MM.1S (cell line): Measurements from ENCODE around the gene RNF26.

Experiments
- DNase-seq: peaks from one replicate; pipeline ENCODE4 v3.0.0-alpha.2; 2015
- H2AFZ ChIP-seq: fragments of 300-600 bp; sonication (generic); 2 replicates; pipeline ENCODE4 v1.6.0; 2016; ENCODE audit warnings: antibody characterized with exemption, low read length
- H3F3A ChIP-seq: fragments of 300-600 bp; sonication (generic); 2 replicates; pipeline ENCODE4 v1.6.1; 2016; ENCODE audit warnings: mild to moderate bottlenecking, antibody characterized with exemption, low read length, moderate library complexity, mixed read lengths; ENCODE audit not compliant: insufficient read depth
- H3K27ac ChIP-seq: fragments of 300-600 bp; sonication (generic); 2 replicates; pipeline ENCODE4 v1.5.1; 2016; ENCODE audit warnings: mild to moderate bottlenecking, low read length
- H3K27me3 ChIP-seq: fragments of 300-600 bp; sonication (generic); replicated peaks from 2 replicates; pipeline ENCODE4 v1.6.0; 2016; ENCODE audit warnings: low read length; ENCODE audit not compliant: insufficient read depth
- H3K36me3 ChIP-seq: fragments of 300-600 bp; sonication (generic); replicated peaks from 2 replicates; pipeline ENCODE4 v1.6.1; 2016; ENCODE audit warnings: mild to moderate bottlenecking, low read length, mixed read lengths; ENCODE audit not compliant: insufficient read depth
- H3K4me1 ChIP-seq: fragments of 300-600 bp; sonication (generic); 2 replicates; pipeline ENCODE4 v1.6.1; 2016; ENCODE audit warnings: low read length, mixed read lengths
- H3K4me2 ChIP-seq: fragments of 300-600 bp; sonication (generic); 2 replicates; pipeline ENCODE4 v1.6.0; 2016; ENCODE audit warnings: low read depth, low read length
- H3K4me3 ChIP-seq: fragments of 300-600 bp; sonication (generic); 2 replicates; pipeline ENCODE4 v1.5.1; 2016; ENCODE audit warnings: low read length, mixed read lengths
- H3K79me2 ChIP-seq: fragments of 300-600 bp; sonication (generic); 2 replicates; pipeline ENCODE4 v1.6.1; 2016; ENCODE audit warnings: mixed run types, low read length, mixed read lengths
- H3K9ac ChIP-seq: fragments of 300-600 bp; sonication (generic); 2 replicates; pipeline ENCODE4 v1.6.1; 2016; ENCODE audit warnings: low read length, mixed read lengths
- H3K9me2 ChIP-seq: fragments of 300-600 bp; sonication (generic); replicated peaks from 2 replicates; pipeline ENCODE4 v1.6.1; 2016; ENCODE audit warnings: mild to moderate bottlenecking, low read length, mixed read lengths; ENCODE audit not compliant: insufficient read depth
- H3K9me3 ChIP-seq: fragments of 300-600 bp; sonication (generic); replicated peaks from 2 replicates; pipeline ENCODE4 v1.6.1; 2016; ENCODE audit warnings: mild to moderate bottlenecking, low read length, mixed read lengths; ENCODE audit not compliant: insufficient read depth
- H4K20me1 ChIP-seq: fragments of 300-600 bp; sonication (generic); 2 replicates; pipeline ENCODE4 v1.6.1; 2016; ENCODE audit warnings: mild to moderate bottlenecking, low read length, moderate library complexity, mixed read lengths; ENCODE audit not compliant: insufficient read depth
- CTCF ChIP-seq: fragments of 300-600 bp; sonication (generic); IDR thresholded peaks from 2 replicates; pipeline ENCODE4 v1.5.1; 2016; ENCODE audit warnings: antibody characterized with exemption, low read length, mixed read lengths
- EZH2 ChIP-seq: fragments of 300-600 bp; sonication (generic); optimal IDR thresholded peaks from 2 replicates; pipeline ENCODE3; 2017; ENCODE audit warnings: low read depth, mild to moderate bottlenecking, antibody characterized with exemption, low read length, mixed read lengths
- EZH2phosphoT487 ChIP-seq: fragments of 300-600 bp; sonication (generic); IDR thresholded peaks from 2 replicates; pipeline ENCODE4 v1.6.1; 2018; ENCODE audit warnings: antibody characterized with exemption, low read length

RNF26 gene

GRCh38 chr11:119309411-119309810 lies 24.9 kb upstream of the RNF26 start:
- no peaks in the 10 kb centered on the region for H3K9me2 ChIP-seq
- no peaks in the 10 kb centered on the region for H3K36me3 ChIP-seq
- H3F3A ChIP-seq = no peaks in the 10 kb centered on the region; the same call in 1 of the 2 replicates
- H3K4me1 ChIP-seq = no peaks in the 10 kb centered on the region
- H3K4me3 ChIP-seq = no peak overlapping the region
- no peak for TF ChIP-seq EZH2phosphoT487
- no peak for TF ChIP-seq CTCF
- no peak for TF ChIP-seq EZH2
- no peaks in the 10 kb centered on the region for H3K79me2 ChIP-seq
- H3K9ac ChIP-seq = no peak overlapping the region
- H2AFZ ChIP-seq = no peak overlapping the region
- no peaks in the 10 kb centered on the region for H3K27me3 ChIP-seq
- no peaks in the 10 kb centered on the region for H4K20me1 ChIP-seq
- H3K27ac ChIP-seq = no peak overlapping the region
- DNase-seq = no peak
- no peak overlapping the region for H3K4me2 ChIP-seq
- no peaks in the 10 kb centered on the region for H3K9me3 ChIP-seq

DNA sequence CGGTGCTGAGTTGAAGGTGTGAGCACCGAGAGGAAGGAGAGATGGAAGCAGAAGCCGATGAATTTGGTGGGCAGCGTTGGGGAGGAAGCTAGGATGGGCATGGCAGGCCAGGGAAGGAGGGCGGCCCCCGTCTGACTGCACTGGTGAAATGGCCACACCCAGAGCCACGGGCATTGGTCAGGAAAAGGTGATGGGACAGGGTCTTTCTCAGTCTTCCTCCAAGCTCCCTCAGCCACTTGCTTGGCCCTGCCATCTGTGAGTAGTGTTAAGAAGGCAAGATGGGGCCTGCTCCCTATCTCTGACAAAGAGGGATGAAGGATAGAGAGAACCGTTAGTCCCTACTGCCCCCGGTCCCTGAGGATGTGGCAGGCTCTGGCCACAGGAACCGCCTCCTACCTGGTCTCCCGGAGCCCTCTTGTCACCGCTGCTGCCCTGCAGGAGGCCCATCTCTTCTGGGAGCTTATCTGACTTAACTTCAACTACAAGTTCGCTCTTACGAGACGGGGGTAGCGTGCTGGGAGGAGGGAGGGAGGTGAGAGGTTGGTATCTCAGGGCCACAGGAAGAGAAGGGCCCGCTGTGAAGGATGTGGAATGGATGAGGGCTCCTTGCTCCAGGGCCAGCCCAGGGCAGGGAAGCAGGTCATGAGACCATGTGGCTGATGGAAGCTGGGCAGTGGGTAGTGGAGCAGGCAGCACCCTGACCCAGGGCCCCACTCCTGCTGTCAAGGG lies 24.2 kb upstream of the RNF26 start:
- no peaks in the 10 kb centered on the region for H3K9me2 ChIP-seq
- H3K27ac ChIP-seq = no peak overlapping the region
- H3K4me3 ChIP-seq = no peak overlapping the region
- no peaks in the 10 kb centered on the region for H3K27me3 ChIP-seq
- TF ChIP-seq EZH2phosphoT487 (no peak), CTCF (no peak), EZH2 (no peak)
- no peak overlapping the region for H3K4me2 ChIP-seq
- H3K4me1 ChIP-seq = peaks cover 5% of the 10 kb centered on the region; the same call in 1 of the 2 replicates
- H3K9me3 ChIP-seq = no peaks in the 10 kb centered on the region
- H3F3A ChIP-seq = no peaks in the 10 kb centered on the region; the same call in 1 of the 2 replicates
- no peak for DNase-seq
- H3K79me2 ChIP-seq = no peaks in the 10 kb centered on the region
- no peak overlapping the region for H3K9ac ChIP-seq
- no peaks in the 10 kb centered on the region for H4K20me1 ChIP-seq
- H2AFZ ChIP-seq = no peak overlapping the region
- no peaks in the 10 kb centered on the region for H3K36me3 ChIP-seq

- no peak for DNase-seq
- H3K79me2 ChIP-seq = no peaks in the 10 kb centered on the region
- TF ChIP-seq EZH2 (no peak), EZH2phosphoT487 (no peak), CTCF (no peak)
- peaks cover 1% of the 10 kb centered on the region; the same call in 1 of the 2 replicates for H3K27me3 ChIP-seq
- no peak overlapping the region for H3K9ac ChIP-seq
- no peak overlapping the region for H2AFZ ChIP-seq
- H3F3A ChIP-seq = no peaks in the 10 kb centered on the region; the same call in 1 of the 2 replicates
- H3K4me3 ChIP-seq = no peak overlapping the region
- no peaks in the 10 kb centered on the region for H3K9me2 ChIP-seq
- peaks cover 9% of the 10 kb centered on the region for H3K4me1 ChIP-seq
- no peaks in the 10 kb centered on the region for H4K20me1 ChIP-seq
- H3K27ac ChIP-seq = no peak overlapping the region
- no peaks in the 10 kb centered on the region for H3K36me3 ChIP-seq
- no peaks in the 10 kb centered on the region for H3K9me3 ChIP-seq
- H3K4me2 ChIP-seq = no peak overlapping the region
These were observed 23.7 kb upstream of the RNF26 start for GRCh38 chr11:119310682-119311052.
